Stimulated activated CD4-positive, alpha-beta T cell treated with anti-CD3 and anti-CD28 coated beads, Interleukin-1b, Interleukin-23, amount 100 ng/mL, for 4 hours (primary cell): Measurements from ENCODE around the gene SLAMF7.

Source experiments
- DNase-seq, 2 donors: peaks; one replicate each; pipeline ENCODE4 v3.0.0-alpha.2; 2020; ENCODE audit warnings: low read depth in 2 of 2

Gene SLAMF7

DNA sequence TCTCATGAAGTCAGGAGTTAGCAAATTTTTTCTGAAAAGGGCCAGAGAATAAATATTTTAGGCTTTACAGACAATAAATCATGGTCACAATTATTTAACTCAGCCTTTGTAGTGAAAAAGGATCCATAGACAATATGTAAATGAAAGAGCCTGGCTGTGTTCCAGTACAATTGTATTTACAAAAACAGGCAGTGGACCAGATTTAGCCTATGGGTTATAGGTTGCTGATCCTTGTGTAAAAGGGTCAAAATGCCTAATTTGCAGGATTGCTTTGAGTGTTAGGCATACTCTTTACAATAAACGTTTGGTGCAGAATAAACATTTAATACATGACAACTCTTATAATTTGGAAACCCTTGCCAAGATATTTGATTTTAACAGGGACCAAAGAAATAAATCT is 6.5 kb downstream of the SLAMF7 start:
- no peak for DNase-seq

DNA sequence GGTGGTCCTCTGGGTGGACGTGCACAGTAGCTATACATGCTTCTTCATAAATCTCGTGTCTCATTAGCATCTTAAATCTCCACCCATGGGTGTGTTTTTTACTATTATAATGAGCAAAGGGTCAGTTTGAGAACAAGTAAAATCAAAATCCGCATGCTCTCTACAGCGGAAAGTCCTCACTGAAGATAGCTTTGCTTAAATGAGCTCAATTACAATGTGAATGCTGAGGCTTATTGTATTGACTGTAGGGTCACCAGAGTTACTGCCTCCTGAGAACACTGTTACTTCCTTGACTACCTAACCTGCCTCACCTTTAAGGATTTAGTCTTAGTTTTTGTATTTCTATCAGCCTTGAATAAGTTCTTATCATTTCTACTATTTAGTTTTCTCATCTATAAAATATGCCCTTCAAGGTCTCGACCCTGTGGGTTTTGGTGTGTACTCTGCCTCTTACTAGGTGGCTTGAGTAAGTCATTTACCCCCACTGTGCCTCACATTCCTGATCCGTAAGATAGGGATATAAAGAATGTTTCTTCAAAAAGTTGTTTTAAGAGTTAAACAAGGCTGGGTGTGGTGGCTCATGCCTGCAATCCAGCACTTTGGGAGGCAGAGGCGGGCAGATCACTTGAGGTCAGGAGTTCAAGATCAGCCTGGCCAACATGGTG is 7.9 kb downstream of the SLAMF7 start:
- DNase-seq, result no peak

DNA sequence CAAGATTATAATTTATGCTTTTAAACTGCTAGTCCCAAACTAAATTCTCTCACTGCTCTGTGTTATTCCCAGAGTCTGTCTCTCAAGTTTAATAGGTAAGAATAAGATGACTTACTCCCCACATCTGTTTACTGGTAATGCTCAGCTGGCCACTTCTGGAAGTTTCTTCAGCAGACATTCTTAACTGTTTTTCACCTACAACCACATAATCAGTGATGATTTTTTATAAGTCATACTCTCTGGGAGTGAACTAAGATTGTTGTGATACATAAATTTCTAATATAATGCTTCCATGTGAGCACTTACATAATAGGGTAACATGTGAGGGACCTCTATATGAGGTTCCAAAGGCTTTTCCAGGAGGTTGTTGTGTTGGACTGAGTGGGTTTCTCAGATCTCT is 8.7 kb downstream of the SLAMF7 start:
- no peak for DNase-seq

DNA sequence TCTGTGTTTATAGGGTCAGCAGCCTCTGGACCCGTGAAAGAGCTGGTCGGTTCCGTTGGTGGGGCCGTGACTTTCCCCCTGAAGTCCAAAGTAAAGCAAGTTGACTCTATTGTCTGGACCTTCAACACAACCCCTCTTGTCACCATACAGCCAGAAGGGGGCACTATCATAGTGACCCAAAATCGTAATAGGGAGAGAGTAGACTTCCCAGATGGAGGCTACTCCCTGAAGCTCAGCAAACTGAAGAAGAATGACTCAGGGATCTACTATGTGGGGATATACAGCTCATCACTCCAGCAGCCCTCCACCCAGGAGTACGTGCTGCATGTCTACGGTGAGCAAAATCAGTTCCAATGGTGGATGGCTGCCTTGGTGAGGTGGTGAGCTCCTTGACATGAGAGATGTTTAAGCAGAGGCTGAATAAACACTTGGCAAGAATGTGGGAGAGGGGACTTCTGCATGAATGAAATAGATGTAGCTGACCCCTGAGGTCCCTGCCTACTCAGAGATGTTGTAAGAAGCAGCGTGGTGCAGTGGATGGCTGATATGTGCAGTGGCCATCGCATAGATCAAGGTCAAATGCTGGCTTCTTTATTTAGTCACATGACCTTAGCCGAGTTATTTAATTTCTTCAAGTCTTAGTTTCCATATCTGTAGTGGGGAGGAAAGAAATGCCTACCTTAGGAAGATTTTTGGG is 9.3 kb downstream of the SLAMF7 start:
- DNase-seq, result no peak

DNA sequence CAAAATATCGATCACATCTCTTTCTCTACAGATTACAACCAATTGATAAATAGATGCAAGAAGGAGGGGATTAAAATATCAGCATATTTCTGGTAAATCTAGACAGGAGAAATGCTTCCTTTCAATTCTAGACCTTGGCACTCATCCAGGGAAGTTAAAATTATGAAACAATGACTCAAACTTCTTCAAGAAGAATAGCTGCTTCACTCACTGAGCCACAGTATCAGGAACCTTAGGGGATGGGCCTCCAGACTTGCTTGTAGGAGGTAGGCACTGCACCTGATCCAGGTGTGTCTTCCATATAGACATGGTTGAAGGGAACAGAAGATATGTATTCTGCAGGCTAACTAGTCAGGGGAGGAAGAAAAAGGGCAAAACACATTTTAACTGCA is 9.8 kb downstream of the SLAMF7 start:
- DNase-seq, result no peak

DNA sequence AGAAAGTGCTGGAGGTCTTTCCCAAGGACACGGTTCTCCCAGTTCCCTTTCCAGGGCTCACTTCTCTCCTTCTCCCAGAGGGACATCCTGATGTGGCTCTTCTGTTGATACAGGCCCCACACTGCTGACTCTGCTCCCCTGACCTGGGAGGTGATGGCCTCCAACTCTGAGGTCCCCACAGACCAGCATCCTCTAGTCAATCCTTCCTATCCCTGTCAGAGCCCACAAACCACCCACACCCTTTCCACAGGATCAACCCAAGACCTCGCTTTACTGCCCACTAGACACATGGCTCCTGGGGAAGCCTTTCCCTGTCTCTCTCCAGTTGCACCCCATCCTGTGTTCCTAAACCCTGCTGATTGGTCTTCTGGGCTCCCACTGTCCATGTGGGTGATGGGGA is 11.6 kb downstream of the SLAMF7 start:
- no peak for DNase-seq

DNA sequence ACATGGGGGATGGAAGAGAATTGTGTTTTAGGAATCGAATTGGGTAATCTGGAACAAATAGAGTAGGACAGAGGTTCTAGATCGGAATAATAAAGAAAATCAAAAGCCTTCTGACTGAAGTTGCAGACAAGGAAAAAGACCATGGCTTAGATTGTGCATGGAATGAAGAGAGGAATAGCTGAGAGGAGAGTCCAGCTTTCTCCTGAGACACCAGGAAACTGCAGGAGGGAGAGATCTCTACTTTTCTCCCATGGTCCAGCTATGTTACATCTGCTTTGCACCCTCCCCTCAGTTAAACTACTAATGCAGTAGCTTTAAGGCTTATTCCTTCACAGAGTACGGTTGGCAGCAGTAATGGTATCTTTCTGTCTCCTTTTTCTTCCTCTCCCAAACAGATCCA is 13.4 kb downstream of the SLAMF7 start:
- DNase-seq, result no peak

DNA sequence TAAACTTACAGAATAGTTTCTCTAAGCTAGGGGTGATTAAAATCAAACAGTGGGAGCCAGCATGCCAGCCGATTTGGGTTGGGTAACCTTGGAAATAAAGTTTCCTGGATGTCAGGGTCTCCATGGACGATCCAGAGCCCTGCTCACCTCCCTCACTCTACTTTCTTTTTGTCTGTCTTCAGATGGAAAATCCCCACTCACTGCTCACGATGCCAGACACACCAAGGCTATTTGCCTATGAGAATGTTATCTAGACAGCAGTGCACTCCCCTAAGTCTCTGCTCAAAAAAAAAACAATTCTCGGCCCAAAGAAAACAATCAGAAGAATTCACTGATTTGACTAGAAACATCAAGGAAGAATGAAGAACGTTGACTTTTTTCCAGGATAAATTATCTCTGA is 13.9 kb downstream of the SLAMF7 start:
- DNase-seq, result no peak

DNA sequence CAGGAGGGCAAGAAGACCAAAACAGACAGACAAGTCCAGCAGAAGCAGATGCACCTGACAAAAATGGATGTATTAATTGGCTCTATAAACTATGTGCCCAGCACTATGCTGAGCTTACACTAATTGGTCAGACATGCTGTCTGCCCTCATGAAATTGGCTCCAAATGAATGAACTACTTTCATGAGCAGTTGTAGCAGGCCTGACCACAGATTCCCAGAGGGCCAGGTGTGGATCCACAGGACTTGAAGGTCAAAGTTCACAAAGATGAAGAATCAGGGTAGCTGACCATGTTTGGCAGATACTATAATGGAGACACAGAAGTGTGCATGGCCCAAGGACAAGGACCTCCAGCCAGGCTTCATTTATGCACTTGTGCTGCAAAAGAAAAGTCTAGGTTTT is 14.5 kb downstream of the SLAMF7 start:
- DNase-seq, result no peak

DNA sequence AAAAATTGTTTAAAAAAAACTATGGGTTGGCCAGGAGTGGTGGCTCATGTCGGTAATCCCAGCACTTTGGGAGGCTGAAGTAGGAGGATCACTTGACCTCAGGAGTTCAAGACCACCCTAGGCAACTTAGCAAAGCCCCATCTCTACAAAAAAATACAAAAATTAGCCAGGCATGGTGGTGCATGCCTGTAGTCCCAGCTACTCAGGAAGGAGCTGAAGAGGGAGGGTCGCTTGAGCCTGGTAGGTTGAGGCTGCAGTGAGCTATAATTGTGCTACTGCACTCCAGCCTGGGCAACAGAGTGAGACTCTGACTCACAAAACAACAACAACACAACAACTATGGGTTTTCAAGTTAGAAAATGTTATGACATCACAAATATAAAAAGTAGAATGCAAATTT is 16.4 kb downstream of the SLAMF7 start:
- no peak for DNase-seq

DNA sequence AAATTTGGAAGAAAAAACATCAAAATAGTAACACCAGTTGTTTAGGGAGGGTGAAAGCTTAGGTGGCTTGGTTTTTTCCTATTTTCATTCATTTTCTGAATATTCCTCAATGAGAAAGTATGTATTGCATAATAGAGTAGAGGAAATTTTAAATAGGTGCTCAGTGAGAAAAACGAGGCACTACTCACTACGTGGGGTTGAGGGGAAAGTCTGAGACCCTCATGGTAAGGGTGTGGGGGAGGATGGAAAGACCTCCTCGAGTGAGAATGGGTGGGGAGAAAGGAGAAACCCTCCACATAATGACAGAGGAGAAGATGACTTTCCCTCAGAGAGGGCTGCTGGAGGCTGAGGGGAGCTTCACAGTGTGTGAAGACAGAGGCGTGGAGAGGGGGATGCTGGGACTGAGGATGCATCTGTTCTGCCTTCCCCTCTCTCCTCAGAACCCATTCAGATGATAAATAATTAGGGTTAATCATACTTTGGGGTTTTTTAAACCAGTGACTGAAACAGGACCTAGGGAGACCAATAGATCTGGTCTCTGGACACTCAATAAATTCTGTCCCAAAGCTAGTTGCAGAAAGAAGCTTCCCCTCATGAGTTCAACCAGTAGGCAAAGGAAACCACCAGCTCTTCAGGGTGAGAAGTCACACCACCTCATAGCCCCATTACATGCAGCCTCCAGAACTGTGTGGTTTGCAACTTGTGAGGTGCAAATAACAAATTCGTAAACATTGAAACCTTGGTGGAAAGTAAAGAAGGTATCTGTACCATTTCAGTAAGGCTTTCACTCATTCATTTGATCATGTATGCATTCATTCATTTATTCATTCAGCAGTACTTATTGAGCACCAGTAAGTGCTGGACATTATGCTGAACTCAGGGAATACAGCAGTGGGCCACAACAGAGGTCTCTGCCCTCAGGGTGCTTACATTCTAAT is 17.1 kb downstream of the SLAMF7 start:
- DNase-seq, result no peak

DNA sequence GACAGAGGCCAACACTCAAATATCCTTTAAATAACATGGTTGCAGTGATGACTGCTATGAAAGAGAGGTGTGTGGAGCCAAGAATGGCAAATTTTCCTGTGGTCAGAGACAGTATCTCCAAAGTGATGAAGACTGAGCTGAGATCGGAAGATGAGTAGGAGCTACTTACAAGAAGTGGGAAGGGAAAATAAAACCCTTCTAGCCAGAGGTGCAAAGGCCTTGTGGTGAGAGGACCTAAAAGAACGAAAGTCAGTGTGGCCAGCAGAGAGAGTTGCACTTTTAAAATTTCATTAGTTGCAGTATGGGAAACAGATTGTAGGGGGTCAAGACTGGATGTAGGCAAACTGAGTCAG is 17.8 kb downstream of the SLAMF7 start:
- no peak for DNase-seq

DNA sequence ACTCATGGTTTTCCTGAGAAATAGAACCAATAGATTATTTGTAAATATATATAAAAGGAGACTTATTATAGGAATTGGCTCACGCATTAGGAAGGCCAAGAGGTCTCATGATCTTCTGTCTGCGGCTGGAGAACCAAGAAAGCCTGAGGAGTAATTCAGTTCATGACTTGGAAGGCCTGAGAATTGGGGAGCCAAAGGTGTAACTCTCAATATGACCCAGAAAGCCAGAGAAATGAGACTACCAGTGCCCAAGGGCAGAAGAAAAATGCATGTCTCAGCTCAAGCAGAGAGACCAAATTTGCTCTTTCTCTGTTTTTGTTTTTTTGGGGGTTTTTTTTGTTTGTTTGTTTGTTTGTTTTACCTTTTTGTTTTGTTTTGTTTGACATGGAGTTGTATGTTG is 19.5 kb downstream of the SLAMF7 start:
- DNase-seq, result no peak

DNA sequence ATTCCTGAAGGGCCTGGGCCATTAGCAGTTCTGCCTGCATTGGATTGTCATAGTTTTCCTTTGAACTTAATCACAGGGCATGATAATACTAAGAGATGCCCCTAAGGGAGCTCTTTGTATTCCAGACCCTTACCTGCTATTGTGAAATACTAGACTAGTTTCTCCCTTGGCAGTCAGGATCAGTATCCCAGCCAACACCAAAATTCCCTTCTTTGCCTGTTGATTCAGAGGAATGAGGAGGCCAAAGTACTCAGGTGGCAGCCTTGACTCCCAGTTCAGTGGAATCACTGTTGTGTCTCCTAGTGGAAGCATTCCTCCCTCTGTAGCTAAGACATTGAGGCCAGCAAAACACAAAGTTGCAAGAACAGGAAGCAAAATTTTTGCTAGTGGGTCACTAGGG is 20.7 kb downstream of the SLAMF7 start:
- DNase-seq, result no peak

DNA sequence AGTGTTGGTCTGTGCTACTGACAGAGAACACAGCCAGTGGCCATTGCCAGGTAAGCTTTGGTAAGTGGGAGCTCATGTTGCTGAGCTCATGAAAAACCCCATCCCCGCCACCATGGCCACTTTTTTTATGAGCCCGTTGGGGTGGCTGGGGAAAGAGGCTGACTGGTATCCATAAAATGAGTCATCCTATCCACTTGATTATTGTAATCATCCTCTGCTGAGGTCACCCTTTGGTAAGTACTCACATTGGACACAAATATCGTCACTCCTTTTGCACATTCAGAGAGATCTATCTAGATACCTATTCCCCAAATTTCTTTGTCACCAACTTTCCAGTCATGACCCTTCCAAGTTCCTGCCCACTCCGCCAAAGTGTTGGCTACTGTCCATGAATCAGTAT is 22.0 kb downstream of the SLAMF7 start:
- no peak for DNase-seq

DNA sequence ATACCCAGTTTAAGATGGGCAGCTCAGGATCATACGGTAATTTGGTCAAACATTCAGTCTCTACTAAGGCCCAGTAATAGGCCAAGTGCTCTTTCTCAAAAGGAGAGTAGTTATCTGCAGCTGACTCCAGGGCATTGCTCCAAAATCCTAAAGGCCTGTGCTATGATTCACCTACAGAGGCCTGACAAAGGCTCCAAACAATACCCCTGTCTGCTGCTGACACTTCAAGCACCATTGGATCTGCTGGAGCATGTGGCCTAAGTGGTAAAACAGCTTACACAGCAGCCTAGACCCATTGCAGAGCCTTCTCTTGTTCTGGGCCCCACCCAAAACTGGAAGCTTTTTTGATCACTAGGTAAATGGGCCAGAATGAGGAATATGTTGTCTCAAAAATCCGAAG is 22.8 kb downstream of the SLAMF7 start:
- no peak for DNase-seq

DNA sequence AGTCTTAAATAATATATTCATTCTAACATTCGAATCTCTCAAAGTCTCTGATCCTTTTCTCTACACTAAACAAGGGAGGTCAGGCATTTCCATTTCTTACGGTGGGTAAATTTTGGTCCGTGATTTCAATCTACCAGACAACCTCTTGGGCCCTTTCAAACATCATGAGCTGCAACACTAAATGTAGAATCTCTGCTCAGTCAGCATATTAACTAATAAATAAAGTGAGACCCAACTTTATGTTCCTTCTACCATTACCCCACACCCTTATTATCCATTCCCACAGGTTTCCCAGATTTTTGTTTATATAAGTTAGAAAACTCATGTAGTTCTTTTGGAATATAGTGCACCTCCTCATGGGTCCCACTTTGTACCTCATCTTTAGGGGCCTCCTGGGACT is 24.9 kb downstream of the SLAMF7 start:
- DNase-seq, result no peak

DNA sequence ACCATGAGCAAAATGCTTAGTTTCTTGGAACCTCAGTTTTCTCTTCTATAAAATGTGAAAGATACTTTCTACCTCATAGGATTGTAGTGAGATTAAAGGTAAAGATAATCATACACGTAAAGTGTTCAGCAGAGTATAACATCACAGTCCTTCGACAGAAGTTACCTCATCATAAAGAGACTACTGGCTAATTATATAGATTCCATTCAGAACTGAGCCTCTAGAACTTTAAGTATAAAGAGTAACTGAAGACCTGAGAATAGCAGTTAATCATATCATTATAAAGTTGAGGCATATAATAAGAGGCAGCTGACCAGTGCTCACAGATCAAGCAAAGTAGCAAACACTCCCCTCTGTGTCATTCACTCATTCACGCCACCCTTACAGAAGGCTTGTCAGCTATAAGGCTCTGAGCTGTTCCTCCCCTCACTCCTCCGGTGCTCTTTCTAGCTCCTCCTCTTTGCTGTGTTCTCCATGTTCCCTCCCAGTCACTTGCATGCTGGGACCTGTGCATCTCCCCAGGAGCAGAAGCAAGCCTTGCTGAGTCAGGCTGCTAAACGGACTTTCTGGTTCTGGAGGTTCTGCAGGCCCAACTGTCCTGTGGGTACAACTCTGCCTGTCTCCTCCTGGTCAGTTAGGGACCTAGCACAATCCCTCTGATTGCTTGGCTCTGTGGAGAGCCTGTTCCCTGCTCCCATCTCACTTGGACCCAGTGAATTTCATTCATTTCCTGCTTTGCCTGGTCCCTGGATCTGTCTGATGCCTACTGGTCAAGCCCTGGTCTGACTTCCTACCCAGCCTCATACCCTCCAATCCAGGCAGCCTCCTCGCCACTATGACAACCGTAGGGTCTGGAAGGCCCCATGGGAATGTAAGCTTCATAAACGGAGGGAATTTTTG is 28.6 kb downstream of the SLAMF7 start:
- peak in 1 of 2 donors; percentile 25 for DNase-seq

DNA sequence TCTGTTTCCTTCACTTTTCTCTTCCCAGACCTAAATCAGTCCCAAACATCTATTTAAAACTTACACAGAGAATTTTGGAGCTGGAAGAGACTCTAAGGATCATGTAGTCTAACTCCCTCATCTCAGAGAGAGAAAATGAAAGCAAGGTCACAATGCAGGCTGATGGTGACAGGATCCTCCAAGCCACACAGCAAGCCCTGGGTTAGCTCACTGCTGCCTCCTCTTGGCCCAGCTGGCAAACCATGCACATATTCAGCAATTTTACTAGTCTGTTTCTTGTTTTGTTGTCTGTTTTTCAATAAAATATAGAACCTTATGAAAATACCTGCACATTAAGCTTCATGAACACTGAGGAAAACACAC is 29.2 kb downstream of the SLAMF7 start:
- peak; percentile 75 to 80 for DNase-seq

DNA sequence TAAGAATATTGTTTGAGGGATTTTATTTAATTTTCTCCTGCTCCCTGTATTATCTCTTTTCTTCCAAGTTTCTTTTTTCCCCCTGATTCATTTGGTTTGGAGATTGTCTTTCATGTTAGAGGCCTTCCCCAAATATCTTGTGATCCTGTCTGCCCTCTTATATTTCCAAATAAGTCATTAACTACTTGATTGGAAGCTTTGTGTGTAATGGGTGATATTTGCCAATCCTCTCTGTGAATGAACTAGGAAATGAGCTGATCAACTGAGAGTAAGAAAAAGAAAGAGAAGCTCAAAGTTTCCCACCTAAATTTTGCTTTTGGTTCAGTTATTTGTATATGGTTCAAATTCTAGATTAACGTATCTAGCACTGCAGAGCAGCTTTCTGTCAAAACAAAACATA is 33.3 kb downstream of the SLAMF7 start:
- DNase-seq, result no peak

DNA sequence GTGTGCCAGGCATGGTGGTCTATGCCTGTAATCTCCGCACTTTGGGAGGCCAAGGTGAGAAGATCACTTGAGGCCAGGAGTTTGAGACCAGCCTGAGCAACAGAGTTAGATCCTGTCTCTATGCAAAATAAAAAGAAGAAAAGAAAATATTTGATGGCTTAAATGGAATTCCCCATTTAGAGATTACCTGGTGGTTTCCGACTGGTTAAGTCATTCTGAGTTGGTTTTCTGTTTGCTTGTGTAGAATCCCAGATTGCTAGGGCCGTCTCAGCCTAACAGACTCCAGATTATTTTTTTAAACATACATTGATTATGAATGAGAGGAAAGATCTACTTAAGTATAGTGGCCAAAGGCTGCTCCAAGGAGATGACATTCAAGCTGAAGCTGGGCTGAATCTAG is 34.0 kb downstream of the SLAMF7 start:
- no peak for DNase-seq
